Fibroblast of skin of scalp (primary cell): ENCODE data around the gene ZNF804A.

Experiments
- DNase-seq: peaks from one replicate; pipeline ENCODE4 v3.0.0-alpha.2; 2013

The ZNF804A gene

DNA sequence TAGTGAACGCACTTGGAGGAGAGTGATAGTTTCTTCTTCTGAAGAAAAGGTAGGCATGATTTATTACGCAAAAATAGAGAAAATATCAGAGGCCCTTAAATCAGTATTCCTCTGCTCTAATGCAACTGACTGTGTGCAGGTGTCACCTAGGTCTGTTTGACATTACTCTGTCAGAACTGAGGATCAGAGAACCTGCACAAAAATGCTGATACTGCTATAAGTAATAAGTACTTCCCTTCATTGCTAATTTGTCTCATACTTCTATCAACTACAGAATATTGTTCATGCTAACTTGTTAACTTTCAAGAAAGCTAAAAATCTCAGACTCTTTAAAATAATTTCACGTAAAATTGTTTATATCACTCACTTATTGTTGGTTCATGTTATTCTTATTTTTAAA, 358.5 kb downstream of the ZNF804A start:
- DNase-seq: no peak

DNA sequence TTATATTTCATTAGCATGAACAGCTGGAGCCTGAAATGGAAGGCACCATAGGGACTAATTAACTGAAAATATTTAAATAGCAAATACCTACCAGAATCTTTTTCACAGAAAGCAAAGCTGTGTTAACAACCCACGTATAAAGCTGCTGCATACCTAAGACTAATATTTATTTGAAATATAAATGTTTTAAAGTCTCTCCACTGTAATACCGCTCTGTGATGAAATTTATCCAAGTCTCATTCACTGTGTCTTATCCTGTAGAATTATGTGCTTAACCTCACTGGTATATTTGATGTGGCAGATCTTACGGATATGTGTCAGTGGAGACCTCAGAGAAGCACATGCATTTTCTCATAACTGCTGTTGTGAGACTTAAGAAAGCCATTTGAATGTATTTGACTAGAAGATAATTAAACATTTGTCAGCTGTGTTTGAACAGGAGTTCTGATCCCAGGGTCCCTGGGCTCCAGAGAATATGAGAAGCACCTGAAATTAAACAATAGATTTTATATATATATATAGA, 373.3 kb downstream of the ZNF804A start:
- DNase-seq: no peak
